Heart left ventricle (tissue), 16 donors: ENCODE measurements around the gene MAML2. TPM values are rescaled to one million over a fixed set of nuclear protein-coding genes. Genes with fewer than 3 reads are reported as not detected.

Experiments used
- ATAC-seq, 4 donors: fragments of 200-7000 bp; cut with Tn5 transposase; one replicate each; pipeline ENCODE4 v1.9.1; 2020 to 2022; ENCODE audit warnings: moderate library complexity in 4 of 4, mild to moderate bottlenecking in 3 of 4, moderate number of reproducible peaks in 1 of 4
- DNase-seq, 5 donors: peaks; one replicate each; pipeline ENCODE4 v3.0.0-alpha.2; 2020
- H3K27ac ChIP-seq, 12 donors: fragments of 200-600 bp; sonication (generic) in 4 of 12; one replicate each; pipeline versions ENCODE4 v1.5.0 to v1.8.0; 2016 to 2022; ENCODE audit warnings: mild to moderate bottlenecking in 2 of 12
- H3K27me3 ChIP-seq, 9 donors: fragments of 200-600 bp; sonication (generic) in 2 of 9; one replicate each; pipeline versions ENCODE4 v1.5.1 to v1.8.0; 2016 to 2022; ENCODE audit warnings: mild to moderate bottlenecking in 3 of 9
- H3K36me3 ChIP-seq, 9 donors: fragments of 200-600 bp; sonication (generic) in 2 of 9; one replicate each; pipeline versions ENCODE4 v1.5.0 to v1.8.0; 2018 to 2022; ENCODE audit warnings: mild to moderate bottlenecking in 2 of 9
- H3K4me1 ChIP-seq, 12 donors: fragments of 200-600 bp; sonication (generic) in 4 of 12; one replicate each; pipeline versions ENCODE4 v1.5.0 to v1.8.0; 2016 to 2022; ENCODE audit warnings: mild to moderate bottlenecking in 3 of 12
- H3K4me3 ChIP-seq, 12 donors: fragments of 200-600 bp; sonication (generic) in 4 of 12; one replicate each; pipeline versions ENCODE4 v1.5.0 to v1.8.0; 2017 to 2022; ENCODE audit warnings: mild to moderate bottlenecking in 9 of 12, moderate library complexity in 4 of 12
- H3K9me3 ChIP-seq, 12 donors: fragments of 200-600 bp; sonication (generic) in 4 of 12; one replicate each; pipeline versions ENCODE4 v1.5.0 to v1.8.0; 2016 to 2022; ENCODE audit warnings: mild to moderate bottlenecking in 1 of 12
- CTCF ChIP-seq, 12 donors: fragments of 200-600 bp; sonication (generic) in 4 of 12; IDR thresholded peaks; one replicate each; pipeline versions ENCODE4 v1.5.0 to v1.8.0; 2018 to 2022; ENCODE audit warnings: antibody characterized with exemption in 12 of 12, mild to moderate bottlenecking in 5 of 12
- POLR2A ChIP-seq, 2 donors: fragments of 450-650 bp; IDR thresholded peaks; one replicate each; pipeline ENCODE4 v1.6.1; 2017; ENCODE audit warnings: antibody characterized with exemption in 2 of 2, mild to moderate bottlenecking in 2 of 2, moderate library complexity in 2 of 2
- WGBS, 4 donors: extraction: QIAGEN DNeasy Blood & Tissue Kit in 2 of 4; methylation state at CpG; one replicate each; pipeline versions ENCODE4 v1.1.5 to v1.1.7; 2013 to 2018; 5-methylcytosine and 5-hydroxymethylcytosine counted together
- intact Hi-C, 10 donors: fragments of 100-400 bp; cut with DNase I; formaldehyde crosslinking; loops; one replicate each; pipeline versions ENCODE4 v1.11.1 to v1.14.2; 2022
- polyA plus RNA-seq, 2 donors: library from polyadenylated mRNA; stranded (reverse); fragments of 200-250 nt; gene quantifications; one replicate each; pipeline ENCODE4 v1.2.3, GENCODE V29; 2013
- total RNA-seq, 9 donors: library from RNA; depleted of rRNA in 2 of 9; stranded (reverse); fragments of >200 nt in 2 of 9; fragmentation: NEBNext Ultra II Directional in 3 of 9; extraction: Animal tissue kit (Norgen Biotek cat#: 25700) in 3 of 9; gene quantifications; one replicate each; pipeline versions ENCODE4 v1.1.0 to v1.2.4, GENCODE V29; 2016 to 2023
- donor health status: ischemic (EF 13 %, LVEDD 7.1; RV severe dilation, severe dysfunction).
- donor health status: healthy with polysubstance abuse.
- donor health status: DM: no; HTN: yes; CAD: no.
- donor health status: DM: no; HTN: no; CAD: no.
- donor health status: ischemic (EF 25% LVEDD 6.9; RV normal size, moderate dysfunction).
- donor health status: ischemic (EF 25% LVEDD 5.7; RV mildly dilated, moderate dysfunction).
- donor health status: healthy.
- donor health status: DM: yes; HTN: yes; CAD: no.
- donor health status: ischemic (EF 35%, LVEDD 5.7; RV mildly dilated, moderate dysfunction).
- donor health status: nonischemic (EF 11% LVEDD 7.7; RV severe dilation, severe dysfunction).
- donor health status: DM: yes; HTN: yes; CAD: no.
- donor health status: PGD.
- donor health status: ischemic (EF 29% LVEDD 5.4; RV normal size, mild dysfunction).
- donor health status: nonischemic (EF 23%, LVEDD 6.1; RV moderate dilation, normal function).

MAML2 gene
- total and polyA plus RNA-seq, 11 donors: 1.3 to 10.8 (median 4.8) TPM

DNA sequence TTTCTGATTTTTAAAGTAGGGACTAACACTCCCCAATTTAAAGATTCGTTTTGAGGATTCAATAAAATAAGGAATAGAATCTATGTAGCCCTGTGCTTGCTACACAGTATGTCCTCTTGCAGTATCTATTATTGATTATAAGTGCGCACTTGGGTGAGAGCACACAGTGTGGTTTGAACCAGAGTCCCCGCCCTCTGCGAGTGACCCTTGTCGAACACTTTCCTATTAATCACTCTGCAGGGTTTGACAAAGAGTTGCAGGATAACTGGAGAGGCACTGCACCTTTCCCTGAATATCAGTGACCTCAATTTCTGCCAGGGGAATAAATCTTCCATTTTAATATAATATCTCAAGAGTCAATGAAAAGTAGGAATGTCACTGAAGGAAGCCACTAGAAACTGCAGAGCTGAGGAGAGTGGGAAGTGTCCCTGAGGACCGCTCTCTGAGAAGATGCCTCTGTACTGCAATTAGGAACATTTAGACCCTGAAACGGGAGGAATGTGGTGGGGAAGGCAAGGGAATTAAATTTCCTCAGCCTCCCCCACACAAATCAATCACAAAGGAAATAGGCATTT lies 182.2 kb downstream of the MAML2 start:
- no peaks in the 10 kb centered on the region for H3K9me3 ChIP-seq
- WGBS, 4 donors: 74 to 83% (median 76%) methylated on average over 7 of the region's 7 CpGs
- H3K4me1 ChIP-seq: peaks cover 0 to 58% (median 35%) of the 10 kb centered on the region in 12 donors
- no peak overlapping the region for H3K4me3 ChIP-seq
- DNase-seq (no peak), ATAC-seq (no peak)
- H3K36me3 ChIP-seq: no peaks in the 10 kb centered on the region
- intact Hi-C loops: loop anchor here in 6 of 10 donors (5.0 to 10.0 kb wide), 3 partner anchors 46 to 181 kb away; partner anchors contain the start of gene MAML2 (in 2 of the 6)
- peak overlapping the region in 7 of 12 donors; percentile 1 to 46 (median 32) for H3K27ac ChIP-seq
- H3K27me3 ChIP-seq: no peaks in the 10 kb centered on the region
- no peak for TF ChIP-seq CTCF (IDR thresholded peaks at IDR 0.05)
- no peak for TF ChIP-seq POLR2A (IDR thresholded peaks at IDR 0.05)

GRCh38 chr11:96159968-96160367 lies 183.0 kb downstream of the MAML2 start:
- ATAC-seq: no peak
- no peaks in the 10 kb centered on the region for H3K9me3 ChIP-seq
- no peak overlapping the region for H3K4me3 ChIP-seq
- TF ChIP-seq POLR2A (IDR thresholded peaks at IDR 0.05) (no peak), CTCF (IDR thresholded peaks at IDR 0.05) (no peak)
- DNase-seq: no peak
- WGBS, 4 donors: 64 to 74% (median 65%) methylated on average over 5 to 6 of the region's 6 CpGs
- H3K4me1 ChIP-seq: peaks cover 0 to 61% (median 41%) of the 10 kb centered on the region in 12 donors
- H3K36me3 ChIP-seq: no peaks in the 10 kb centered on the region
- intact Hi-C loops: loop anchor here in 6 of 10 donors (5.0 to 10.0 kb wide), 3 partner anchors 47 to 182 kb away; partner anchors contain the start of gene MAML2 (in 2 of the 6)
- H3K27me3 ChIP-seq: no peaks in the 10 kb centered on the region
- no peak overlapping the region for H3K27ac ChIP-seq

DNA sequence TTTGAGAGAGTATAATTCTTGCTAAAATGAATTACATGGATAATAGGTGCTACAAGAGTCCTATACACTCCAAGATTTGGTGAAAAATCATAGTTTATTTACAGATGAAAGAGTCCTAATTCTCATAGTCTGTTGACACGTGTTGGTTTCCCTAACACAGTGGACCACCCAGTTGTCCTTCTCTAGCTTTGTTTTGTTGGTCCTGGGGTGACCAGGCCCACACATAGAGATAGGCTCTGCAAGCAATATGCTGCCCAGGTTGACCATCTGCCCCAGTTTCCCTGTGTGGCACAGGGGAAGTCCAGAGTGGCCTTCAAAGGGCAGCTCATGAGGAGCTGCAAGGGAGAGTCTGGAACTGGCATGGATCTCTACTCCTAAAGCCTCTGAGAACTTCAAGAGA lies 184.9 kb downstream of the MAML2 start:
- no peak for ATAC-seq
- Histone ChIP-seq H3K36me3 (no peaks in the 10 kb centered on the region), H3K27me3 (no peaks in the 10 kb centered on the region), H3K4me3 (no peak overlapping the region), H3K27ac (peak overlapping the region in 6 of 12 donors; percentile 11 to 87 (median 80)), H3K4me1 (peaks cover 0 to 70% (median 48%) of the 10 kb centered on the region in 12 donors), H3K9me3 (no peaks in the 10 kb centered on the region)
- TF ChIP-seq CTCF (IDR thresholded peaks at IDR 0.05): no peak
- no peak for TF ChIP-seq POLR2A (IDR thresholded peaks at IDR 0.05)
- WGBS, 4 donors: 87 to 95% (median 92%) methylated on average over 1 of the region's 1 CpG
- intact Hi-C loops: no loop called here
- no peak for DNase-seq

DNA sequence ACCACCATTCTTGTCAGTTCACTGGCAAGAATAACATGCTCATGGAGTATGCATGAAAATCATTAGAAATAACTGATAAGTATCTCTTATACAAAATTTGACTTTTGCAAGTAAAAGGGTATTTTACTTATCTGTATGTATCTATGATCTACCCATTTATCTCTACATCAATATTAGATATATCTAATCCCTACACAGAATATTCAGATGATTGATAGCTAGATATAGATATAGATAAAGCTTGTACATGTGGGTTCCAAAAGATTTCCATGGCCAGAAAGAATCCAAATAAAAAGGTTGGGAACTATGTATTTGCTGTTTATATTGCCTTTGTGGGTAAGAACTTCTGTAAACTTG lies 185.5 kb downstream of the MAML2 start:
- peak overlapping the region; percentile 47 to 89 (median 80) for H3K27ac ChIP-seq
- no peak for TF ChIP-seq POLR2A (IDR thresholded peaks at IDR 0.05)
- TF ChIP-seq CTCF (IDR thresholded peaks at IDR 0.05): no peak
- no peak for ATAC-seq

More for the DNA sequence above, 185.5 kb downstream of the MAML2 start:
- Histone ChIP-seq H3K27me3 (no peaks in the 10 kb centered on the region), H3K4me1 (peaks cover 0 to 63% (median 47%) of the 10 kb centered on the region in 12 donors), H3K4me3 (no peak overlapping the region), H3K36me3 (no peaks in the 10 kb centered on the region), H3K9me3 (no peaks in the 10 kb centered on the region)
- intact Hi-C loops: no loop called here
- DNase-seq: no peak
